ENCODE results near the gene PPP1R3E. TPM values are rescaled to one million over a fixed set of nuclear protein-coding genes. Genes with fewer than 3 reads are reported as not detected.
"Not testable (repeated sequence)": the region's sequence is repeated elsewhere in the genome, so short reads cannot be mapped to it uniquely, and the experiment has no call there.

PPP1R3E gene
- total RNA-seq, 1 donor from 2014 or later: 6.2 TPM

DNA sequence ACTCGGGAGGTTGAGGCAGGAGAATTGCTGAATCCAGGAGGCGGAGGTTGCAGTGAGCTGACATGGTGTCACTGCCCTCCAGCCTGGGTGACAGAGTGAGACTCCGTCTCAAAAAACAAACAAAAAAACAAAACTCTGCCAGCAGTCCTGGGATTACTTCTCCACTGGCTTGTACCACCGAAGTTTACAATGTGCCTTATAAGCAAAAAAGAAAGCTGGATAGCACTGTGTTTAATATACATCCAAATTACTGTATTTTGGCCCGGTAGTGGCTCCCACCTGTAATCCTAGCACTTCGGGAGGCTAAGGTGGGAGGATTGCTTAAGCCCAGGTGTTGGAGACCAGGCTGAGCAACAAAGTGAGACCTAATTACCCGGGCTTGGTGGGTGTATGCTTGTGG, 33.5 kb downstream of the PPP1R3E start:
- DNase-seq (ENCODE audit: low spot score): no peak
- intact Hi-C loops (cut with DNase I): loop anchor here (10.0 kb wide), 1 partner anchor 96 kb away; the partner anchor contains the start of gene EFS

- intact Hi-C loops (cut with DNase I): loop anchor here (10.0 kb wide), 1 partner anchor 104 kb away; the partner anchor contains the start of gene EFS
These were observed 41.8 kb downstream of the PPP1R3E start for GRCh38 chr14:23260849-23261248.

GRCh38 chr14:23259426-23259825, 43.2 kb downstream of the PPP1R3E start:
- intact Hi-C loops (cut with DNase I): no loop called here
- DNase-seq (ENCODE audit: low spot score): no peak

More at GRCh38 chr14:23260849-23261248, 41.8 kb downstream of the PPP1R3E start:
- not testable (repeated sequence) for DNase-seq (ENCODE audit: low spot score)

GRCh38 chr14:23258256-23258655, 44.4 kb downstream of the PPP1R3E start:
- intact Hi-C loops (cut with DNase I): no loop called here

GRCh38 chr14:23252420-23253333, 50.0 kb downstream of the PPP1R3E start:
- intact Hi-C loops (cut with DNase I): no loop called here
- no peak for DNase-seq (ENCODE audit: low spot score)

More at GRCh38 chr14:23258256-23258655, 44.4 kb downstream of the PPP1R3E start:
- no peak for DNase-seq (ENCODE audit: low spot score)

DNA sequence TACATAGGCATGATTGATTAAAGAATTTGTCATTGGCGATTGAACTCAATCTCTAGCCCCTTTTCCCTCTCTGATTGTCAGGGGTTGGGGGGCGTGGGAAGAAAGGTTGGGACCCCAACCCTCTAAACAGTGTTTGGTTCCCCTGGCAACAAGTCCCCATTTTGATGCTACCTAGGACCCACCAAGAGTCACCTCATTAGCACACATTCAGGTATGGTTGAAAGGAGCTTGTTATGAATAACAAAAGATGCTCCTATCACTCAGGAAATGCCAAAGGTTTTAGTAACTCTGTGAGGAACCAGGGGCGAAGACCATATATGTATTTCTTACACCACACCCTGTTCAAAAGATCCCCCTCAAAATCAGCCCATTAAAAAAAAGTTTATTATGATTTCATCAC, 50.7 kb downstream of the PPP1R3E start:
- intact Hi-C loops (cut with DNase I): no loop called here
- DNase-seq (ENCODE audit: low spot score): no peak

GRCh38 chr14:23249824-23250223, 52.8 kb downstream of the PPP1R3E start:
- intact Hi-C loops (cut with DNase I): no loop called here
- DNase-seq (ENCODE audit: low spot score): no peak

DNA sequence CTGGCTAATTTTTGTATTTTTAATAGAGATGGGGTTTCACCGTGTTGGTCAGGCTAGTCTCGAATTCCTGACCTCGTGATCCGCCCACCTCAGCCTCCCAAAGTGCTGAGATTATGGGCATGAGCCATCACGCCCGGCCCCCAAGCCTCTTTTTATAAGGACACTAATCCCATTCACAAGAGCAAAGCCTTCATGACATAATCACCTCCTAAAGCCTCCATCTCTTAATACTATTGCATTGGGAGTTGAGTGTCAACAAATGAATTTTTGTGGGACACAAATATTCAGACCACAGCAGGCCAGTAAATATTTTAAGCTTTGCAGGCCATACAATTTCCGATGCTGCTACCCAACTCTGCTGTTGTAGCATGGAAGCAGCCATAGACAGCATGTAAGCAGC, 54.1 kb downstream of the PPP1R3E start:
- intact Hi-C loops (cut with DNase I): no loop called here

More for the DNA sequence above, 54.1 kb downstream of the PPP1R3E start:
- DNase-seq (ENCODE audit: low spot score): no peak

Other genes with a start within 250 kb of the PPP1R3E start
- 2.6 TPM for gene CDH24, start 245.3 kb downstream of the PPP1R3E start, total RNA-seq
- gene ACIN1, start 207.7 kb downstream of the PPP1R3E start, total RNA-seq: 72.4 TPM
- gene C14orf119, start 207.4 kb downstream of the PPP1R3E start, total RNA-seq: 28.9 TPM
- gene CIROP, start 197.9 kb downstream of the PPP1R3E start, total RNA-seq: not detected
- gene CEBPE, start 183.6 kb downstream of the PPP1R3E start, total RNA-seq: not detected
- 4.4 TPM for gene SLC7A8, start 119.2 kb downstream of the PPP1R3E start, total RNA-seq
- not detected for gene RNF212B, start 64.9 kb downstream of the PPP1R3E start, total RNA-seq
- 9.0 TPM for gene HOMEZ, start 16.7 kb downstream of the PPP1R3E start, total RNA-seq
- gene BCL2L2, start 4.0 kb upstream of the PPP1R3E start, total RNA-seq: 48.2 TPM
- gene PABPN1, start 18.6 kb upstream of the PPP1R3E start, total RNA-seq: 82.9 TPM
- 10.6 TPM for gene SLC22A17, start 50.0 kb upstream of the PPP1R3E start, total RNA-seq
- 3.7 TPM for gene EFS, start 62.3 kb upstream of the PPP1R3E start, total RNA-seq
- gene IL25, start 70.0 kb upstream of the PPP1R3E start, total RNA-seq: not detected
- gene CMTM5, start 74.2 kb upstream of the PPP1R3E start, total RNA-seq: not detected
- 170 TPM for gene MYH6, start 105.4 kb upstream of the PPP1R3E start, total RNA-seq
- gene MYH7, start 132.8 kb upstream of the PPP1R3E start, total RNA-seq: 13,582 TPM
- gene NGDN, start 166.8 kb upstream of the PPP1R3E start, total RNA-seq: 16.2 TPM
- gene ZFHX2, start 248.9 kb upstream of the PPP1R3E start, total RNA-seq: 1.3 TPM

Data from cardiac septum (tissue), 1 donor.